ENCODE measurements around the gene SPATA6L. TPM values are rescaled to one million over a fixed set of nuclear protein-coding genes. Genes with fewer than 3 reads are reported as not detected.

Gene SPATA6L
- total and polyA plus RNA-seq, 4 donors = 1.6 to 6.2 (median 2.2) TPM

DNA sequence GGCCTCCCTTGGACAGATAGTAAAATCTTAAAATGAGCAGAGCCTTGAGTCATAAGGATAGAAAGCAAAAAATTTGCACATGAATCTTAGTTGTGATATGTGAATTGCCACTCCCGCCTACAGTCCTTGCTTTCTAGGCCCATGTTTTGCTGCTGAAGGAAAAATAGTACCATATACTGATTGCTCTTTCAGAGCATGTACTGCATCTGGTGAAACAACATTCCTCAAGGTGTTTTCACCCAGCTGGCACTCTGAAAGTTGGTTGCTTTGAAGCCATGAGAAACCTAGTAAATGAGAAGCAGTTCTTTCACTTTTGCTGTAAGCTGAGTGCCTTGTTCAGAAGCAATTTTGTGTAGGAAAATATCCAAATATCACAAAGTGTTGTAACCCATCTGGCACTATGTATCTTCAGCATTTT is 23.4 kb upstream of the SPATA6L start:
- peaks cover 5 to 61% (median 48%) of the 10 kb centered on the region in 4 donors for H3K36me3 ChIP-seq (ENCODE audit: control insufficient read depth in 4 of 4, insufficient read depth in 3 of 4, low read depth in 1 of 4, low read length in 3 of 4)
- TF ChIP-seq GABPA (IDR thresholded peaks at IDR 0.05 in 1 of 2, conservative IDR thresholded peaks at IDR 0.05 in 1 of 2) = no peak
- TF ChIP-seq, protein P1, sequence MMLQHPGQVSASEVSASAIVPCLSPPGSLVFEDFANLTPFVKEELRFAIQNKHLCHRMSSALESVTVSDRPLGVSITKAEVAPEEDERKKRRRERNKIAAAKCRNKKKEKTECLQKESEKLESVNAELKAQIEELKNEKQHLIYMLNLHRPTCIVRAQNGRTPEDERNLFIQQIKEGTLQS (IDR thresholded peaks at IDR 0.05) = no peak
- TF ChIP-seq, protein P2, sequence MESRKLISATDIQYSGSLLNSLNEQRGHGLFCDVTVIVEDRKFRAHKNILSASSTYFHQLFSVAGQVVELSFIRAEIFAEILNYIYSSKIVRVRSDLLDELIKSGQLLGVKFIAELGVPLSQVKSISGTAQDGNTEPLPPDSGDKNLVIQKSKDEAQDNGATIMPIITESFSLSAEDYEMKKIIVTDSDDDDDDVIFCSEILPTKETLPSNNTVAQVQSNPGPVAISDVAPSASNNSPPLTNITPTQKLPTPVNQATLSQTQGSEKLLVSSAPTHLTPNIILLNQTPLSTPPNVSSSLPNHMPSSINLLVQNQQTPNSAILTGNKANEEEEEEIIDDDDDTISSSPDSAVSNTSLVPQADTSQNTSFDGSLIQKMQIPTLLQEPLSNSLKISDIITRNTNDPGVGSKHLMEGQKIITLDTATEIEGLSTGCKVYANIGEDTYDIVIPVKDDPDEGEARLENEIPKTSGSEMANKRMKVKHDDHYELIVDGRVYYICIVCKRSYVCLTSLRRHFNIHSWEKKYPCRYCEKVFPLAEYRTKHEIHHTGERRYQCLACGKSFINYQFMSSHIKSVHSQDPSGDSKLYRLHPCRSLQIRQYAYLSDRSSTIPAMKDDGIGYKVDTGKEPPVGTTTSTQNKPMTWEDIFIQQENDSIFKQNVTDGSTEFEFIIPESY (IDR thresholded peaks at IDR 0.05) = no peak
- H3K27ac ChIP-seq (ENCODE audit: low read depth in 1 of 2, low read length in 2 of 2) = no peak overlapping the region
- no peaks in the 10 kb centered on the region for H3K9me3 ChIP-seq (ENCODE audit: control insufficient read depth in 4 of 4, low read length in 3 of 4)
- H3K4me1 ChIP-seq (ENCODE audit: control insufficient read depth in 4 of 4, insufficient read depth in 4 of 4, low read length in 3 of 4) = peaks cover 0 to 3% (median 0%) of the 10 kb centered on the region in 4 donors
- no peak for DNase-seq (ENCODE audit: low spot score)
- H3K9ac ChIP-seq (ENCODE audit: low read depth in 1 of 2, low read length in 2 of 2) = no peak overlapping the region
- WGBS = 86% methylated on average over 1 of the region's 1 CpG
- H3K4me3 ChIP-seq (ENCODE audit: low read depth in 1 of 3, low read length in 3 of 3) = no peak overlapping the region
- H3K27me3 ChIP-seq (ENCODE audit: control insufficient read depth in 4 of 4, insufficient read depth in 4 of 4, low read length in 3 of 4) = no peaks in the 10 kb centered on the region

DNA sequence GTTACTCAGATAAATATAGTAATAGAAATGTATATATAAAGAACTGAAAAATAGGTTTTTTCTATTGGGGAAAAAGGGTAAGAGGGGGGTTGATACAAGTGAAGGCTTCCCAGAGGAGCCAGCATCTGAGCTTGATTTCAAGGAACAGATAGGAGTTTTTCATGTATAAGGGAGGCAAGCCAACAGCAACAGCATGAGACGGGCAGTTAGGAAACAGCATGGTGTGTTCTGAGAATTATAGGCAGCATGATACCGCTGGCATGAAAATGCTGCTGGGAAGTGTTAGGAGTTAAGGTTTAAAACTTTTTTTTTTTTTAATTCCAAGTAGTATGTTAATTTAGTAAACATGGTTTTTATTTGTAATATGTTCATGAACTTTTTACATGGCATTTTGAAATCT is 22.7 kb upstream of the SPATA6L start:
- DNase-seq (ENCODE audit: low spot score) = no peak
- Histone ChIP-seq H3K4me1 (ENCODE audit: control insufficient read depth in 4 of 4, insufficient read depth in 4 of 4, low read length in 3 of 4) (peaks cover 0 to 3% (median 0%) of the 10 kb centered on the region in 4 donors), H3K27ac (ENCODE audit: low read depth in 1 of 2, low read length in 2 of 2) (no peak overlapping the region), H3K9me3 (ENCODE audit: control insufficient read depth in 4 of 4, low read length in 3 of 4) (no peaks in the 10 kb centered on the region), H3K9ac (ENCODE audit: low read depth in 1 of 2, low read length in 2 of 2) (no peak overlapping the region), H3K36me3 (ENCODE audit: control insufficient read depth in 4 of 4, insufficient read depth in 3 of 4, low read depth in 1 of 4, low read length in 3 of 4) (peaks cover 5 to 57% (median 46%) of the 10 kb centered on the region in 4 donors), H3K4me3 (ENCODE audit: low read depth in 1 of 3, low read length in 3 of 3) (no peak overlapping the region), H3K27me3 (ENCODE audit: control insufficient read depth in 4 of 4, insufficient read depth in 4 of 4, low read length in 3 of 4) (no peaks in the 10 kb centered on the region)
- TF ChIP-seq, protein P3, sequence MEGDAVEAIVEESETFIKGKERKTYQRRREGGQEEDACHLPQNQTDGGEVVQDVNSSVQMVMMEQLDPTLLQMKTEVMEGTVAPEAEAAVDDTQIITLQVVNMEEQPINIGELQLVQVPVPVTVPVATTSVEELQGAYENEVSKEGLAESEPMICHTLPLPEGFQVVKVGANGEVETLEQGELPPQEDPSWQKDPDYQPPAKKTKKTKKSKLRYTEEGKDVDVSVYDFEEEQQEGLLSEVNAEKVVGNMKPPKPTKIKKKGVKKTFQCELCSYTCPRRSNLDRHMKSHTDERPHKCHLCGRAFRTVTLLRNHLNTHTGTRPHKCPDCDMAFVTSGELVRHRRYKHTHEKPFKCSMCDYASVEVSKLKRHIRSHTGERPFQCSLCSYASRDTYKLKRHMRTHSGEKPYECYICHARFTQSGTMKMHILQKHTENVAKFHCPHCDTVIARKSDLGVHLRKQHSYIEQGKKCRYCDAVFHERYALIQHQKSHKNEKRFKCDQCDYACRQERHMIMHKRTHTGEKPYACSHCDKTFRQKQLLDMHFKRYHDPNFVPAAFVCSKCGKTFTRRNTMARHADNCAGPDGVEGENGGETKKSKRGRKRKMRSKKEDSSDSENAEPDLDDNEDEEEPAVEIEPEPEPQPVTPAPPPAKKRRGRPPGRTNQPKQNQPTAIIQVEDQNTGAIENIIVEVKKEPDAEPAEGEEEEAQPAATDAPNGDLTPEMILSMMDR (IDR thresholded peaks at IDR 0.05; ENCODE audit: low read depth, low read length, missing input control) = no peak
- TF ChIP-seq SP1 (IDR thresholded peaks at IDR 0.05) (no peak), JUND (IDR thresholded peaks at IDR 0.05) (no peak), EGR1 (IDR thresholded peaks at IDR 0.05; ENCODE audit: low read depth in 2 of 2) (no peak), YY1 (IDR thresholded peaks at IDR 0.05) (no peak), TAF1 (conservative IDR thresholded peaks at IDR 0.05) (no peak), FOXA2 (IDR thresholded peaks at IDR 0.05) (no peak)
- TF ChIP-seq, protein P1 (IDR thresholded peaks at IDR 0.05) = no peak
- TF ChIP-seq, protein P2 (IDR thresholded peaks at IDR 0.05) = no peak
- WGBS = 74% methylated on average over 2 of the region's 2 CpGs

DNA sequence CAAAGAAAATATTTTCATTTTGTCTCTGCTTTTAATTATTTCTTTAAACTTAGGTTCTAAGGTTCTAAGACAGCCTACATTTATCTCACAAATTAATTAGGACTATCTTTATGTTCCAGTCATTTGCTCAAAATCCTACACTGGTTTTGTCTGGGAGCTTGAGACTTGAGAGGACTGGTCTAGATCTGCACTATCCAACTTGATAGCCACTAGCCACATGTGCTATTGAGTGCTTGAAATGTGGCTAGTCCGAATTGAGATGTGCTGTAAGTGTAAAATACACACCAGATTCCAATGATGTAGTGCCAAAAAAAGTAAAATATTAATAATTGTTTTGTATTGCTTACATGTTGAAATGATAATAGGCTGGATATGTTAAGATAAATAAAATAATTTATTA is 20.3 kb upstream of the SPATA6L start:
- WGBS = 69% methylated on average over 1 of the region's 1 CpG
- H3K27me3 ChIP-seq (ENCODE audit: control insufficient read depth in 4 of 4, insufficient read depth in 4 of 4, low read length in 3 of 4) = no peaks in the 10 kb centered on the region
- no peak overlapping the region for H3K4me3 ChIP-seq (ENCODE audit: low read depth in 1 of 3, low read length in 3 of 3)
- peaks cover 5 to 55% (median 40%) of the 10 kb centered on the region in 4 donors for H3K36me3 ChIP-seq (ENCODE audit: control insufficient read depth in 4 of 4, insufficient read depth in 3 of 4, low read depth in 1 of 4, low read length in 3 of 4)
- no peak overlapping the region for H3K9ac ChIP-seq (ENCODE audit: low read depth in 1 of 2, low read length in 2 of 2)
- DNase-seq (ENCODE audit: low spot score) = no peak
- peaks cover 2 to 5% (median 4%) of the 10 kb centered on the region in 4 donors for H3K4me1 ChIP-seq (ENCODE audit: control insufficient read depth in 4 of 4, insufficient read depth in 4 of 4, low read length in 3 of 4)
- no peaks in the 10 kb centered on the region for H3K9me3 ChIP-seq (ENCODE audit: control insufficient read depth in 4 of 4, low read length in 3 of 4)
- no peak overlapping the region for H3K27ac ChIP-seq (ENCODE audit: low read depth in 1 of 2, low read length in 2 of 2)
- TF ChIP-seq NR2F2 (IDR thresholded peaks at IDR 0.05) = no peak
- no peak for TF ChIP-seq HNF4G (IDR thresholded peaks at IDR 0.05)
- TF ChIP-seq, protein P2 (IDR thresholded peaks at IDR 0.05) = no peak
- no peak for TF ChIP-seq RAD21 (IDR thresholded peaks at IDR 0.05)
- no peak for TF ChIP-seq EGR1 (IDR thresholded peaks at IDR 0.05; ENCODE audit: low read depth in 2 of 2)
- no peak for TF ChIP-seq FOXA1 (IDR thresholded peaks at IDR 0.05)
- no peak for TF ChIP-seq GABPA (IDR thresholded peaks at IDR 0.05 in 1 of 2, conservative IDR thresholded peaks at IDR 0.05 in 1 of 2)
- TF ChIP-seq YY1 (IDR thresholded peaks at IDR 0.05) = no peak
- no peak for TF ChIP-seq SP1 (IDR thresholded peaks at IDR 0.05)
- TF ChIP-seq TAF1 (conservative IDR thresholded peaks at IDR 0.05) = no peak
- TF ChIP-seq, protein P4, sequence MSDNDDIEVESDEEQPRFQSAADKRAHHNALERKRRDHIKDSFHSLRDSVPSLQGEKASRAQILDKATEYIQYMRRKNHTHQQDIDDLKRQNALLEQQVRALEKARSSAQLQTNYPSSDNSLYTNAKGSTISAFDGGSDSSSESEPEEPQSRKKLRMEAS (IDR thresholded peaks at IDR 0.05) = no peak
- TF ChIP-seq JUND (IDR thresholded peaks at IDR 0.05) = no peak
- TF ChIP-seq, protein P1 (IDR thresholded peaks at IDR 0.05) = no peak

Data from liver (tissue), 9 donors.